GM12874 (cell line): Measurements from ENCODE around the gene SLC22A5.

Experiments
- CTCF ChIP-seq: IDR thresholded peaks from 2 replicates; pipeline ENCODE4 v1.5.1; 2011; ENCODE audit warnings: low read depth, mild to moderate bottlenecking, control low read depth, low read length, moderate library complexity; ENCODE audit not compliant: insufficient read depth

SLC22A5 gene

DNA sequence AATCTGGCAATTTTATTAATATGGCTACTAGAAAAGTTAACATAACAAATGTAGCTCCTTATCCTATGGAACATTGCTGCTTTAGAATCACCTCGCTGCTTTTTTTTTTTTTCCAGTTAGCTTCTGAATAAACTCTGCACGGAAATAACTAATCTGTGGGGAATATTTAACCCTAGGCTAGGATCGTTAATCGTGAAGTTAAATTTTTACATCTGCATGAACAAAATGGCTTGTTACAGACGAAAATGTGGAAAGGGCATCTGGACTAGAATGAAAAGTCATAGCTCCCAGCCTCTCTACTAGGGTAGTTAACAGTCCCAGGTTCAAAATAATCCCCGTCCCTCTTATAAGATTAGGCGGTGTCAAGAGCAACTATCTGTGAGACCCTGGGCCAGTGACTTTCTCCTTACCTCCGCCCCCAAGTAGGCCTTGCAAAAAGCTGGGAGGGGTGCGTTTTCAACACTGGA lies 470 bp upstream of the SLC22A5 start:
- no peak for TF ChIP-seq CTCF

GRCh38 chr5:132370181-132370970 lies 866 bp downstream of the SLC22A5 start:
- TF ChIP-seq CTCF, result no peak

- TF ChIP-seq CTCF, result no peak
These were observed 1.6 kb downstream of the SLC22A5 start for GRCh38 chr5:132370971-132371602.

GRCh38 chr5:132371603-132371994 lies 2.1 kb downstream of the SLC22A5 start:
- TF ChIP-seq CTCF, result no peak

DNA sequence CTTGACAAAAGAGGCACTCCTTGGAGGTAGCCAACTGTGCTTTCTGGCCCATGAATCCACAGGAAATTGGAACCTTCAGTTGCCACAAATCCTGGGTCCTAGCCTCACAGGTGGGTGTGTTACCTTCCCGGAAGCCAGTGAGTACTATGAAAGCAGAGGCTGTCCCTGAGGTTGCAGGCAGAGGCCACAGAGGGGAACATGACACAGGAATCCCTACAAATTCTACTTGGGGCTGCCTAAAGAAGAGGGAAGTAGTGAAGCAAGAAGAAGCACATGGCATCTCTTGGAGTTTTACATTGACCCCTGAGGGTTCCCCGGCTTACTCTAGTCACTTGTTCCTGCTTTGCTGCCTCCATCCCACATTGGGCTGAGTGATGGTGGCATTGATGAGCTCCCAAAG lies 2.6 kb downstream of the SLC22A5 start:
- TF ChIP-seq CTCF, result no peak

- TF ChIP-seq CTCF, result no peak
These were observed 3.0 kb downstream of the SLC22A5 start for GRCh38 chr5:132372542-132372941.

GRCh38 chr5:132375957-132376356 lies 6.4 kb downstream of the SLC22A5 start:
- TF ChIP-seq CTCF, result no peak
